Prostate gland (tissue), 2 donors: Measurements from ENCODE around the gene PRELID1.

ENCODE experiments used
- POLR2A ChIP-seq: fragments of 450-650 bp; IDR thresholded peaks from one replicate; pipeline ENCODE4 v1.6.1; 2016; ENCODE audit warnings: antibody characterized with exemption, mild to moderate bottlenecking
- POLR2AphosphoS5 ChIP-seq: sonication (generic); formaldehyde crosslinking; IDR thresholded peaks from one replicate; pipeline ENCODE4 v1.6.1; 2017; ENCODE audit warnings: antibody characterized with exemption
- TF ChIP-seq, protein P1 (sequence below), 4 experiments: fragments of 200-600 bp in 2 of 4; fragments of 450-650 bp in 2 of 4; sonication (generic) in 2 of 4; IDR thresholded peaks; 1 replicate in 3 of 4; 2 replicates in 1 of 4; pipeline ENCODE4 v1.5.1; 2016 to 2019; ENCODE audit warnings: antibody characterized with exemption in 4 of 4, mild to moderate bottlenecking in 2 of 4, moderate library complexity in 2 of 4

GRCh38 chr5:177353093-177353492, 49.5 kb downstream of the PRELID1 start:
- no peak for TF ChIP-seq POLR2A
- TF ChIP-seq, protein P1, sequence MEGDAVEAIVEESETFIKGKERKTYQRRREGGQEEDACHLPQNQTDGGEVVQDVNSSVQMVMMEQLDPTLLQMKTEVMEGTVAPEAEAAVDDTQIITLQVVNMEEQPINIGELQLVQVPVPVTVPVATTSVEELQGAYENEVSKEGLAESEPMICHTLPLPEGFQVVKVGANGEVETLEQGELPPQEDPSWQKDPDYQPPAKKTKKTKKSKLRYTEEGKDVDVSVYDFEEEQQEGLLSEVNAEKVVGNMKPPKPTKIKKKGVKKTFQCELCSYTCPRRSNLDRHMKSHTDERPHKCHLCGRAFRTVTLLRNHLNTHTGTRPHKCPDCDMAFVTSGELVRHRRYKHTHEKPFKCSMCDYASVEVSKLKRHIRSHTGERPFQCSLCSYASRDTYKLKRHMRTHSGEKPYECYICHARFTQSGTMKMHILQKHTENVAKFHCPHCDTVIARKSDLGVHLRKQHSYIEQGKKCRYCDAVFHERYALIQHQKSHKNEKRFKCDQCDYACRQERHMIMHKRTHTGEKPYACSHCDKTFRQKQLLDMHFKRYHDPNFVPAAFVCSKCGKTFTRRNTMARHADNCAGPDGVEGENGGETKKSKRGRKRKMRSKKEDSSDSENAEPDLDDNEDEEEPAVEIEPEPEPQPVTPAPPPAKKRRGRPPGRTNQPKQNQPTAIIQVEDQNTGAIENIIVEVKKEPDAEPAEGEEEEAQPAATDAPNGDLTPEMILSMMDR (IDR thresholded peaks at IDR 0.05) = no peak
- TF ChIP-seq POLR2AphosphoS5 = no peak
